ENCODE measurements around the gene DNM1. TPM values are rescaled to one million over a fixed set of nuclear protein-coding genes. Genes with fewer than 3 reads are reported as not detected.

DNM1 gene
- total and polyA plus RNA-seq, 2 of the 8 experiments (the other 6 are each of a cell fraction or from before 2014, with no cell fraction given), result 34.3 to 62.7 TPM

DNA sequence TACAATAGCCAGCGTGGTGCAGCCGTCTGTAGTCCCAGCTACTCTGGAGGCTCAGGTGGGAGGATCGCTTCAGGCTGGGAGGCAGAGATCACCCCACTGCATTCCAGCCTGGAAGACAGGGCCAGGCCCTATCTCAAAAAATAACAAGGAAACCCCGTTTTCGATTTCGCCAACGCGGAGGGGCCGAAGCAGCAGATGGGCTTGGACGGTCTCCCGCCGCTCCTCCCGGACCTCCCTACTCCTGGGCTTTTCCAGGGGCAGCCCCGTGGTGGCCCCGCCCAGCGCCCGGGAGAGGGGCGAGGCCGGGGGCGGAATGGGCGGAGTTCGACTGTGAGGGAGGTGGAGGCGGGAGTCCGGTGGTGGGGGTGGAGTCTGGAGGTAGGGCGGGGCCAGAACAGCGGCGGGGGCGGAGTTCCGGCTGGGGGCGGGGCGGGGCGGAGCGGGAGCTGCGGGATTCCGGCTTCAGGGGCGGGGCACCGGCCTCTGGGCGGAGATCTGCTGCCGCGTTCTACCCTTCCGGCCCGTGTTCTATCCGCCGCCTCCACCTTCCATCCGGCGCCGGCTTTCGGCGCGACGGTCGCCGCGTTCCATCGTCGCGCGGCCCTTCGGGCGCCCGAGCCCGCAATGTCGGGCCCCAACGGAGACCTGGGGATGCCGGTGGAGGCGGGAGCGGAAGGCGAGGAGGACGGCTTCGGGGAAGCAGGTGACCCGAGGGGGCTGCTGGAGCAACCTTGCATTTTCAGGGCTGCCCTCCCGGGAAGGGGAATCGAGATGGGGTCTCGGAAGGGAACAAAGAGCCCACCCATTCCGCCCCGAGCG lies 43.2 kb upstream of the DNM1 start, which contains the start of gene BBLN:
BBLN (plus strand) TSS at position 482 of the 819 bp plus-strand sequence; CDS start at position 625, 143 bp downstream.
- H3K4ac ChIP-seq (replicated peaks; ENCODE audit: insufficient read length, low read depth, low read length), result no peak within 1 kb of the TSS
- peak within 1 kb of the TSS; percentile 77 for H4K5ac ChIP-seq (ENCODE audit: insufficient read length, low read depth, low read length)
- H3K9ac ChIP-seq (replicated peaks in 1 of 4; ENCODE audit: extremely low read depth in 1 of 4, low read depth in 3 of 4, low read length in 3 of 4), result peak within 1 kb of the TSS; percentile 50 to 86 (median 85)
- ChIA-PET CTCF (ENCODE audit: partially characterized antibody) (interaction anchor here (1.1 to 3.4 kb wide), 5 partner anchors 10 to 39 kb away, joined by 3 to 15 read pairs (median 5); no protein-coding TSS in a partner anchor), POLR2A (ENCODE audit: partially characterized antibody) (interaction anchor here (0.7 to 5.1 kb wide), 24 partner anchors 9 to 163 kb away, joined by 3 to 21 read pairs (median 4); partner anchors contain the start of gene PTGES2)
- peak within 1 kb of the TSS; percentile 55 for H3K23ac ChIP-seq (ENCODE audit: insufficient read length)
- H3K36me3 ChIP-seq (ENCODE audit: control insufficient read depth in 2 of 4, insufficient read depth in 4 of 4, low read length in 3 of 4), result peaks cover 0 to 16% (median 6%) of the 10 kb centered on the region in 4 experiments; a peak in 5 of 8 replicates
- H3K56ac ChIP-seq (replicated peaks; ENCODE audit: insufficient read length, low read depth, low read length), result peak within 1 kb of the TSS; percentile 82
- H3K79me2 ChIP-seq (ENCODE audit: control insufficient read depth in 1 of 2, insufficient read depth in 2 of 2, low read length in 2 of 2), result peaks cover 0 to 4% of the 10 kb centered on the region in 2 experiments; a peak in 1 of 4 replicates
- H4K91ac ChIP-seq (replicated peaks; ENCODE audit: insufficient read length, low read length), result peak within 1 kb of the TSS; percentile 98
- H2BK120ac ChIP-seq (replicated peaks; ENCODE audit: low read depth, low read length), result peak within 1 kb of the TSS; percentile 82
- peaks cover 0 to 4% of the 10 kb centered on the region in 2 experiments for H4K20me1 ChIP-seq (replicated peaks in 1 of 2; ENCODE audit: control insufficient read depth in 1 of 2, insufficient read depth in 2 of 2, low read length in 2 of 2)
- 0 out of 2 replicates have a peak within 1 kb of the TSS, but pooled peaks have one; percentile 63 for H2BK12ac ChIP-seq (ENCODE audit: low read depth, low read length)
- peak within 1 kb of the TSS; percentile 92; the same call in 1 of the 2 replicates for H2BK15ac ChIP-seq (ENCODE audit: low read length)
- peak within 1 kb of the TSS; percentile 68; the same call in 1 of the 2 replicates for H2AFZ ChIP-seq (ENCODE audit: low read length)
- H3K79me1 ChIP-seq (ENCODE audit: low read depth, low read length), result 0 out of 2 replicates have a peak, but pooled peaks cover 8% of the 10 kb centered on the region
- H2AK5ac ChIP-seq (ENCODE audit: low read depth, low read length), result peak within 1 kb of the TSS; percentile 96; the same call in 1 of the 2 replicates
- no peak for FAIRE-seq
- H3K9me3 ChIP-seq (ENCODE audit: insufficient read depth in 2 of 2, low read depth in 1 of 2, low read length in 1 of 2), result no peaks in the 10 kb centered on the region
- H3K27ac ChIP-seq (ENCODE audit: low read depth, low read length), result peak within 1 kb of the TSS; percentile 66
- peak within 1 kb of the TSS; percentile 93 for H2BK5ac ChIP-seq (ENCODE audit: low read depth, low read length)
- H3K18ac ChIP-seq (ENCODE audit: extremely low read depth, low read length), result peak within 1 kb of the TSS; percentile 91
- H3K23me2 ChIP-seq (ENCODE audit: low read depth, low read length), result peaks cover 5% of the 10 kb centered on the region; the same call in 1 of the 2 replicates
- H4K8ac ChIP-seq (ENCODE audit: extremely low read depth, insufficient read depth, low read length), result peak within 1 kb of the TSS; percentile 98; the same call in 1 of the 2 replicates
- H2BK20ac ChIP-seq (ENCODE audit: low read length), result no peak within 1 kb of the TSS
- H3K27me3 ChIP-seq (replicated peaks in 1 of 4; ENCODE audit: control insufficient read depth in 3 of 4, extremely low read depth in 1 of 4, insufficient read depth in 3 of 4, low read length in 3 of 4), result no peaks in the 10 kb centered on the region; a peak in 1 of 7 replicates
- DNase-seq (ENCODE audit: low read depth in 1 of 2, low spot score in 2 of 2), result peak; percentile 80 to 98
- H3K4me2 ChIP-seq (ENCODE audit: insufficient read depth in 1 of 2, low read depth in 2 of 2, low read length in 2 of 2), result peak within 1 kb of the TSS; percentile 78 to 95
- 2% methylated on average over 36 of the region's 77 CpGs; no CpG with 5 or more reads in 1 of the 2 experiments for WGBS, 2 experiments (ENCODE audit: extremely low coverage in 1 of 2, insufficient coverage in 1 of 2, insufficient read length in 1 of 2, insufficient replicate concordance in 2 of 2, low coverage in 1 of 2, low lambda C conversion rate in 2 of 2, missing lambda C conversion rate in 1 of 2)
- peak within 1 kb of the TSS; percentile 3 for H3K14ac ChIP-seq (ENCODE audit: insufficient read length)
- peak within 1 kb of the TSS; percentile 70 to 88 (median 79) for H3K4me3 ChIP-seq (ENCODE audit: extremely low read depth in 1 of 4, insufficient read depth in 2 of 4, low read depth in 3 of 4, low read length in 4 of 4)
- H3K4me1 ChIP-seq (replicated peaks in 1 of 4; ENCODE audit: control insufficient read depth in 3 of 4, insufficient read depth in 4 of 4, low read length in 3 of 4), result peaks cover 0 to 11% (median 1%) of the 10 kb centered on the region in 4 experiments; a peak in 4 of 7 replicates
- TF ChIP-seq SUZ12 (IDR thresholded peaks at IDR 0.05; ENCODE audit: low read length), result no peak
- 0 out of 2 replicates have a peak, but pooled peaks have one; percentile 8 for TF ChIP-seq SRF (IDR thresholded peaks at IDR 0.05; ENCODE audit: low read depth, low read length)
- TF ChIP-seq ASH2L (IDR thresholded peaks at IDR 0.05; ENCODE audit: low read length), result peak; percentile 87
- TF ChIP-seq KDM1A (IDR thresholded peaks at IDR 0.05; ENCODE audit: borderline replicate concordance, low read length), result no peak
- TF ChIP-seq YY1 (IDR thresholded peaks at IDR 0.05; ENCODE audit: low read depth, low read length), result 0 out of 2 replicates have a peak, but pooled peaks have one; percentile 28
- no peak for TF ChIP-seq SP2 (IDR thresholded peaks at IDR 0.05; ENCODE audit: low read length)
- peak in 1 of 2 experiments; percentile 94; a peak in 2 of 3 replicates for TF ChIP-seq POLR2A (IDR thresholded peaks at IDR 0.05; ENCODE audit: control extremely low read depth in 1 of 2, low read depth in 2 of 2, low read length in 2 of 2)
- no peak for TF ChIP-seq GTF2F1 (IDR thresholded peaks at IDR 0.05; ENCODE audit: borderline replicate concordance, low read depth, low read length)
- TF ChIP-seq EP300 (IDR thresholded peaks at IDR 0.05; ENCODE audit: borderline replicate concordance in 1 of 2, low read depth in 2 of 2, low read length in 2 of 2), result no peak
